Stomach (tissue), 9 donors: Measurements from ENCODE around the gene INSR. TPM values are rescaled to one million over a fixed set of nuclear protein-coding genes. Genes with fewer than 3 reads are reported as not detected.
"Not testable (repeated sequence)": the region's sequence is repeated elsewhere in the genome, so short reads cannot be mapped to it uniquely, and the experiment has no call there.

Experiments
- DNase-seq, 2 donors: peaks; one replicate each; pipeline versions ENCODE4 v3.0.0 to v3.0.0-alpha.2; 2013 to 2019
- H3K27ac ChIP-seq, 5 donors: fragments of 200-600 bp in 4 of 5; sonication (generic) in 4 of 5; one replicate each; pipeline ENCODE4 v1.5.1; 2013 to 2019; ENCODE audit warnings: mild to moderate bottlenecking in 1 of 5, moderate library complexity in 1 of 5
- H3K27me3 ChIP-seq, 3 donors: fragments of 200-600 bp; sonication (generic); one replicate each; pipeline ENCODE4 v1.5.1; 2017 to 2019; ENCODE audit warnings: mixed run types in 1 of 3
- H3K36me3 ChIP-seq, 4 donors: fragments of 200-600 bp; sonication (generic); 1 replicate in 3 of 4; 2 replicates in 1 of 4; pipeline ENCODE4 v1.5.1; 2016 to 2019
- H3K4me1 ChIP-seq, 4 donors: fragments of 200-600 bp; sonication (generic); one replicate each; pipeline ENCODE4 v1.5.1; 2016 to 2019
- H3K4me3 ChIP-seq, 4 donors: fragments of 200-600 bp; sonication (generic) in 3 of 4; one replicate each; pipeline ENCODE4 v1.5.1; 2016 to 2019; ENCODE audit warnings: mild to moderate bottlenecking in 1 of 4
- H3K9me3 ChIP-seq, 4 donors: fragments of 200-600 bp; sonication (generic); one replicate each; pipeline ENCODE4 v1.5.1; 2016 to 2019
- EP300 ChIP-seq: sonication (generic); formaldehyde crosslinking; IDR thresholded peaks from one replicate; pipeline ENCODE4 v1.6.1; 2017; ENCODE audit warnings: antibody characterized with exemption
- POLR2A ChIP-seq, 4 donors: fragments of 450-650 bp; IDR thresholded peaks; one replicate each; pipeline ENCODE4 v1.6.1; 2016; ENCODE audit warnings: antibody characterized with exemption in 4 of 4, control low read depth in 2 of 4, mild to moderate bottlenecking in 1 of 4, moderate library complexity in 1 of 4
- POLR2AphosphoS5 ChIP-seq, 3 donors: sonication (generic); formaldehyde crosslinking; IDR thresholded peaks; one replicate each; pipeline ENCODE4 v1.6.1; 2016; ENCODE audit warnings: antibody characterized with exemption in 3 of 3
- WGBS, 5 donors: extraction: QIAGEN DNeasy Blood & Tissue Kit in 3 of 5; methylation state at CpG; one replicate each; pipeline versions ENCODE4 v1.1.5 to v1.1.7; 2013 to 2018; 5-methylcytosine and 5-hydroxymethylcytosine counted together
- intact Hi-C: fragments of 100-400 bp; cut with DNase I; formaldehyde crosslinking; loops from one replicate; pipeline ENCODE4 v1.15.1; 2023; ENCODE audit warnings: low total_unique reads
- polyA plus RNA-seq, 3 donors: library from polyadenylated mRNA; stranded (reverse); fragments of 200-250 nt; gene quantifications; one replicate each; pipeline ENCODE4 v1.2.3, GENCODE V29; 2013
- total RNA-seq, 5 donors: library from RNA; depleted of rRNA; stranded (reverse); fragments of >200 nt; gene quantifications; one replicate each; pipeline versions ENCODE4 v1.1.0 to v1.2.3, GENCODE V29; 2014 to 2016
- TF ChIP-seq, protein P1 (sequence below), 7 experiments: fragments of 450-650 bp in 4 of 7; fragments of 200-600 bp in 3 of 7; sonication (generic) in 3 of 7; IDR thresholded peaks; one replicate each; pipeline ENCODE4 v1.5.1; 2016 to 2019; ENCODE audit warnings: antibody characterized with exemption in 7 of 7, control low read depth in 2 of 7, mild to moderate bottlenecking in 1 of 7
- donor health status: healthy with polysubstance abuse.
- donor health status: Bipolar disorder and iron deficiency.
- donor health status: healthy.

Gene INSR
- total and polyA plus RNA-seq, 8 donors, result 4.4 to 513 (median 66.4) TPM

DNA sequence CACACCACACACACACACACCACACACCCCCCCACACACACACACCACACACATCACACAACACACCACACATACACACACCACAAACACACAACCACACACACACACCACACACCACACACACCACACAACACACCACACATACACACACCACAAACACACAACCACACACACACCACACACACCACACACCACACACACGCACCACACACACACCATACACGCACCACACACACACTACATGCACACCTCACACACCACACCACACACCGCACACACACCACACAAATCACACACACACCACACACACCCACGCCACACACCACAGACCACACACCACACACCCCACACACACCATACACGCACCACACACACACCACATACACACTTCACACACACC lies 141.2 kb downstream of the INSR start:
- H3K9me3 ChIP-seq, result no peaks in the 10 kb centered on the region
- intact Hi-C loops, result no loop called here
- TF ChIP-seq, protein P1, sequence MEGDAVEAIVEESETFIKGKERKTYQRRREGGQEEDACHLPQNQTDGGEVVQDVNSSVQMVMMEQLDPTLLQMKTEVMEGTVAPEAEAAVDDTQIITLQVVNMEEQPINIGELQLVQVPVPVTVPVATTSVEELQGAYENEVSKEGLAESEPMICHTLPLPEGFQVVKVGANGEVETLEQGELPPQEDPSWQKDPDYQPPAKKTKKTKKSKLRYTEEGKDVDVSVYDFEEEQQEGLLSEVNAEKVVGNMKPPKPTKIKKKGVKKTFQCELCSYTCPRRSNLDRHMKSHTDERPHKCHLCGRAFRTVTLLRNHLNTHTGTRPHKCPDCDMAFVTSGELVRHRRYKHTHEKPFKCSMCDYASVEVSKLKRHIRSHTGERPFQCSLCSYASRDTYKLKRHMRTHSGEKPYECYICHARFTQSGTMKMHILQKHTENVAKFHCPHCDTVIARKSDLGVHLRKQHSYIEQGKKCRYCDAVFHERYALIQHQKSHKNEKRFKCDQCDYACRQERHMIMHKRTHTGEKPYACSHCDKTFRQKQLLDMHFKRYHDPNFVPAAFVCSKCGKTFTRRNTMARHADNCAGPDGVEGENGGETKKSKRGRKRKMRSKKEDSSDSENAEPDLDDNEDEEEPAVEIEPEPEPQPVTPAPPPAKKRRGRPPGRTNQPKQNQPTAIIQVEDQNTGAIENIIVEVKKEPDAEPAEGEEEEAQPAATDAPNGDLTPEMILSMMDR (IDR thresholded peaks at IDR 0.05), result no peak
- no peak for TF ChIP-seq EP300
- H3K27ac ChIP-seq, result no peak overlapping the region
- H3K36me3 ChIP-seq, result peaks cover 5 to 78% (median 59%) of the 10 kb centered on the region in 4 donors
- 72 to 84% (median 79%) methylated on average over 4 to 5 of the region's 5 CpGs for WGBS, 5 donors
- DNase-seq, result no peak
- no peak overlapping the region for H3K4me3 ChIP-seq
- H3K27me3 ChIP-seq, result no peaks in the 10 kb centered on the region
- H3K4me1 ChIP-seq, result no peaks in the 10 kb centered on the region

DNA sequence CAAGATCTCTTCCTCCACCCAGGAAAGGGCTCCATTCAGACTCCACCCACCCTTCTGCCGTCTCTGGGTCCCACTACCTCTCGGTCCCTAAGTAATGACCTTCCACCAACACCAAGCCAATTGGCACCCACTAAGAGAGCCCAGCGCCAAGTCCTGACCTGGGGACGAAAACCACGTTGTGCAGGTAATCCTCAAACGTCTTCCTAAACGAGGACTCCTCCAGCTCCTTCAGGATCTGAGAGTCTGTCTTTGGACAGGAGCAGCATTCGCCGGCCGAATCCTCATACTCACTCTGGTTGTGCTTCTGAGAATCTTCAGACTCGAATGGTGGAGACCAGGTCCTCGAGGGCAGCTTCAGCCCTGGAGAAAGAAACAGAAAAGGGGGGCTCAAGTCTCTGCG lies 141.6 kb downstream of the INSR start:
- WGBS, 5 donors, result 58 to 80% (median 70%) methylated on average over 13 of the region's 13 CpGs
- DNase-seq, result no peak
- intact Hi-C loops, result no loop called here
- TF ChIP-seq EP300 (no peak), POLR2A (IDR thresholded peaks at IDR 0.05) (no peak), POLR2AphosphoS5 (IDR thresholded peaks at IDR 0.05) (no peak)
- TF ChIP-seq, protein P1 (IDR thresholded peaks at IDR 0.05), result no peak
- Histone ChIP-seq H3K36me3 (peaks cover 5 to 78% (median 59%) of the 10 kb centered on the region in 4 donors), H3K9me3 (no peaks in the 10 kb centered on the region), H3K27me3 (no peaks in the 10 kb centered on the region), H3K27ac (no peak overlapping the region), H3K4me1 (no peaks in the 10 kb centered on the region), H3K4me3 (no peak overlapping the region)

DNA sequence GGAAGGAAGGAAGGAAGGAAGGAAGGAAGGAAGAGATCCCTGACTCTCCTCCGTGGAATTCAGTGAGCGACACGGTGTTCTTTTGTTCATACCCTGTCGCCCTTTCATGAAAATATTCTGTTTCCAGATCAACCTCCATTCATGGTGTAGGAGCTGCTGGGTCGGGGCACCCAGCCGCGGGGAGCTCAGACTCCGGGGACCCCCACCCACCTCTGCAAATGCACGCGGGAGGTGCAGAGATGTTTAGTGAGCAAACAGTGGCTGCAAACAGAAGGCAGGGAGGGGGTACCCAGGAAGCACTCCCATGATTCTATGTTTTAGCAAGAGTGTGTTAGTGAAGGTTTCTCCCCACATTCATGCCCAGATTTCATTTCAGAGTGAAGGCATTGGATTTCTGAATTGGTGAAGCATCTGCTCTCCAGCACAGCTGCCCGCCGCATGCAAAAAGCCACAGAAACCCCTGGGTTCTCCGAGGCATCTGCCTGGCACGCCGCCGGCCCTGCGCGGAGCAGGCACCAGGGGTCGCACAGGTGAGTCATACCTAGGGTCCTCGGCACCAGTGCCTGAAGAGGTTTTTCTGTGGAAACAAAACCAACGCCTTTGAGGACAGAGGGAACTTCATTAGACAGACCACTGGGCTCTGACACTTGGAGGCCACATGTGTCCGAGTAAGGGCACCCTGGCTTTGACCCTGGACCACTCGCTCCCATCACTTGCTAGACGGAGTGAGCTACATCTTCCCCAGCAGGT lies 144.1 kb downstream of the INSR start:
- Histone ChIP-seq H3K4me3 (no peak overlapping the region), H3K36me3 (peaks cover 5 to 62% (median 49%) of the 10 kb centered on the region in 4 donors), H3K9me3 (no peaks in the 10 kb centered on the region), H3K27me3 (no peaks in the 10 kb centered on the region), H3K27ac (no peak overlapping the region), H3K4me1 (peaks cover 0 to 6% (median 5%) of the 10 kb centered on the region in 4 donors)
- TF ChIP-seq, protein P1 (IDR thresholded peaks at IDR 0.05), result no peak
- no peak for TF ChIP-seq POLR2A (IDR thresholded peaks at IDR 0.05)
- TF ChIP-seq POLR2AphosphoS5 (IDR thresholded peaks at IDR 0.05), result no peak
- TF ChIP-seq EP300, result no peak
- DNase-seq, result no peak
- intact Hi-C loops, result loop anchor here (5.0 kb wide), 1 partner anchor 192 kb away; no protein-coding TSS in a partner anchor
- WGBS, 5 donors, result 69 to 82% (median 79%) methylated on average over 16 to 24 of the region's 24 CpGs

DNA sequence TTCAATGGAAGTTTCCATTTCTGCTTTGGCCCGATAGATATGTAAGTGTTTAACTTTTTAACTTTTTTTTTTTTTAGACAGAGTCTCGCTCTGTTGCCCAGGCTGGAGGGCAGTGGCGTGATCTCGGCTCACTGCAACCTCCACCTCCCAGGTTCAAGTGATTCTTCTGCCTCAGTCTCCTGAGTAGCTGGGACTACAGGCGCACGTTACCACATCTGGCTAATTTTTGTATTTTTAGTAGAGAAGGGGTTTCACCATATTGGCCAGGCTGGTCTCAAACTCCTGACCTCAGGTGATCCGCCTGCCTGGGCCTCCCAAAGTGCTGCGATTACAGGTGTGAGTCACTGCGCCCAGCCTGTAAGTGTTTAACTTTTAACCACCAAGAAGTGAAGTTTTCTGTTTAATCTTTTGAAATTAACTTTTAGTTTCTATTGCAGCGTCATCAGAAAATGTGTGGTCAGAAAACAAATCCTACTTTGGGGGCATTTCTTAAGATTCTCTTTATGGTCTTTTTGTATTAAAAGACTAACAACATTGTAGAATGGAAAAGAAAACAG lies 147.0 kb downstream of the INSR start:
- H3K27me3 ChIP-seq, H3K9me3 ChIP-seq, DNase-seq, H3K4me3 ChIP-seq, H3K27ac ChIP-seq: not testable (repeated sequence)
- WGBS, 5 donors, result 88 to 93% (median 90%) methylated on average over 10 of the region's 10 CpGs
- Histone ChIP-seq H3K4me1 (peaks cover 0 to 13% (median 5%) of the 10 kb centered on the region in 4 donors), H3K36me3 (peaks cover 11 to 54% (median 46%) of the 10 kb centered on the region in 4 donors)
- intact Hi-C loops, result loop anchor here (5.0 kb wide), 1 partner anchor 195 kb away; no protein-coding TSS in a partner anchor

DNA sequence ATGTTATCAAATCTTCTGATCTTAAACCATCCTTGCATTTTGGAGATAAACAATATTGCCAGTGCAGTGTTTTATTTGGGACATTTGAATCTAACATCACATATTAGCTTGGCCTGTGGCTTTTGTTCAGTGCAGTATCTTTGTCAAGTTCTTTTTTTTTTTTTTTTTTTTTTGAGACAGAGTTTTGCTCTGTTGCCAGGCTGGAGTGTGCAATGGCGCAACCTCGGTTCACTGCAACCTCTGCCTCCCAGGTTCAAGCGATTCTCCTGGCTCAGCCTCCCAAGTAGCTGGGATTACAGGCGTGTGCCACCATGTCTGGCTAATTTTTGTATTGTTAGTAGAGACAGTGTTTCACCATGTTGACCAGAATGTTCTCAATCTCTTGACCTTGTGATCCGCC lies 148.1 kb downstream of the INSR start:
- peaks cover 14 to 54% (median 46%) of the 10 kb centered on the region in 4 donors for H3K36me3 ChIP-seq
- DNase-seq, H3K27ac ChIP-seq, H3K27me3 ChIP-seq, H3K9me3 ChIP-seq, H3K4me3 ChIP-seq: not testable (repeated sequence)
- intact Hi-C loops, result loop anchor here (5.0 kb wide), 1 partner anchor 196 kb away; no protein-coding TSS in a partner anchor
- H3K4me1 ChIP-seq, result peaks cover 0 to 13% (median 5%) of the 10 kb centered on the region in 4 donors
- WGBS, 5 donors, result 88 to 98% (median 95%) methylated on average over 5 of the region's 5 CpGs
